Pulmonary artery endothelial cell (primary cell): ENCODE data around the gene RASD1. TPM values are rescaled to one million over a fixed set of nuclear protein-coding genes. Genes with fewer than 3 reads are reported as not detected.
"Not testable (repeated sequence)": the region's sequence is repeated elsewhere in the genome, so short reads cannot be mapped to it uniquely, and the experiment has no call there.

Experiments
- DNase-seq: peaks from one replicate; pipeline ENCODE4 v3.0.0-alpha.2; 2011; ENCODE audit warnings: low read depth, low spot score
- total RNA-seq: library from RNA; depleted of rRNA; stranded (reverse); fragments of >200 nt; gene quantifications from 2 replicates; pipeline ENCODE4 v1.2.3, GENCODE V29; 2014

RASD1 gene
- total RNA-seq, 1 donor from 2014 or later, result 14.7 TPM

- no peak for DNase-seq
Measured at GRCh38 chr17:17497065-17497844, 1.1 kb upstream of the RASD1 start.

GRCh38 chr17:17495536-17496188, 533 bp downstream of the RASD1 start:
- no peak for DNase-seq

GRCh38 chr17:17494870-17495535, 1.2 kb downstream of the RASD1 start:
- no peak for DNase-seq

- DNase-seq, result no peak
Measured at GRCh38 chr17:17494499-17494869, 1.7 kb downstream of the RASD1 start.

GRCh38 chr17:17493986-17494466, 2.2 kb downstream of the RASD1 start:
- DNase-seq, result no peak

GRCh38 chr17:17493249-17493985, 2.8 kb downstream of the RASD1 start:
- no peak for DNase-seq

GRCh38 chr17:17492571-17492970, 3.6 kb downstream of the RASD1 start:
- no peak for DNase-seq

- DNase-seq, result no peak
Measured at GRCh38 chr17:17492085-17492484, 4.1 kb downstream of the RASD1 start.

- DNase-seq, result no peak
Measured at GRCh38 chr17:17491546-17491988, 4.6 kb downstream of the RASD1 start.

- DNase-seq, result no peak
Measured at GRCh38 chr17:17491031-17491471, 5.1 kb downstream of the RASD1 start.

GRCh38 chr17:17487998-17488397, 8.2 kb downstream of the RASD1 start:
- no peak for DNase-seq

- DNase-seq, result not testable (repeated sequence)
Measured at GRCh38 chr17:17486416-17486815, 9.8 kb downstream of the RASD1 start.

- DNase-seq, result no peak
Measured at GRCh38 chr17:17485420-17485819, 10.8 kb downstream of the RASD1 start.

GRCh38 chr17:17484451-17484899, 11.7 kb downstream of the RASD1 start:
- DNase-seq, result no peak

- DNase-seq, result no peak
Measured at GRCh38 chr17:17481860-17482259, 14.3 kb downstream of the RASD1 start.

GRCh38 chr17:17480593-17481148, 15.5 kb downstream of the RASD1 start:
- DNase-seq, result no peak

GRCh38 chr17:17479209-17479608, 17.0 kb downstream of the RASD1 start:
- no peak for DNase-seq

GRCh38 chr17:17476865-17477467, 19.2 kb downstream of the RASD1 start, which contains the start of gene MED9:
Gene MED9 (plus strand): TSS chr17:17477000. CDS start chr17:17477042, 42 bp downstream.
- peak; percentile 57 for DNase-seq

- no peak for DNase-seq
Measured at GRCh38 chr17:17474341-17474740, 21.9 kb downstream of the RASD1 start.

GRCh38 chr17:17472333-17472920, 23.8 kb downstream of the RASD1 start:
- DNase-seq, result no peak
